Keratinocyte (primary cell): Measurements from ENCODE around the gene FATE1. TPM values are rescaled to one million over a fixed set of nuclear protein-coding genes. Genes with fewer than 3 reads are reported as not detected.

Source experiments
- DNase-seq: peaks from one replicate; pipeline ENCODE4 v3.0.0-alpha.2; 2011; ENCODE audit warnings: low read depth, missing footprints, low spot score
- FAIRE-seq: peaks from 2 replicates; lab custom pipeline; 2011; peaks lifted over from hg19 to GRCh38; lab: Jason Lieb, UNC
- H2AFZ ChIP-seq: 2 replicates; pipeline ENCODE4 v1.6.0; 2012; ENCODE audit warnings: low read length, control low read depth, inconsistent platforms; ENCODE audit not compliant: control insufficient read depth
- H3K27ac ChIP-seq: 2 replicates; pipeline ENCODE4 v1.5.1; 2011; ENCODE audit warnings: low read length; ENCODE audit not compliant: control insufficient read depth, insufficient read depth
- H3K27me3 ChIP-seq: 3 replicates; pipeline ENCODE4 v1.6.0; 2011; ENCODE audit warnings: low read length; ENCODE audit not compliant: control insufficient read depth, insufficient read depth; ENCODE audit errors: extremely low read depth
- H3K36me3 ChIP-seq, 2 experiments: 2 replicates in 1 of 2; 3 replicates in 1 of 2; pipeline ENCODE4 v1.5.1; 2011; ENCODE audit warnings: low read length in 2 of 2, mild to moderate bottlenecking in 1 of 2; ENCODE audit not compliant: control insufficient read depth in 2 of 2, insufficient read depth in 2 of 2; ENCODE audit errors: extremely low read depth in 1 of 2
- H3K4me1 ChIP-seq: 3 replicates; pipeline ENCODE4 v1.5.1; 2011; ENCODE audit warnings: low read length; ENCODE audit not compliant: control insufficient read depth, insufficient read depth; ENCODE audit errors: extremely low read depth
- H3K4me2 ChIP-seq: 3 replicates; pipeline ENCODE4 v1.6.0; 2011; ENCODE audit warnings: low read depth, low read length; ENCODE audit not compliant: control insufficient read depth, insufficient read depth; ENCODE audit errors: extremely low read depth
- H3K4me3 ChIP-seq, 3 experiments: fragments of 200-600 bp in 1 of 3; sonication (generic) in 1 of 3; 2 replicates in 2 of 3; 3 replicates in 1 of 3; pipeline ENCODE4 v1.5.1; 2011 to 2016; ENCODE audit warnings: low read length in 3 of 3, mild to moderate bottlenecking in 3 of 3, control low read depth in 2 of 3, inconsistent platforms in 1 of 3, low read depth in 1 of 3, mixed read lengths in 1 of 3, mixed run types in 1 of 3, moderate library complexity in 1 of 3; ENCODE audit not compliant: control insufficient read depth in 2 of 3, insufficient read depth in 2 of 3; ENCODE audit errors: extremely low read depth in 1 of 3
- H3K79me2 ChIP-seq: 2 replicates; pipeline ENCODE4 v1.6.0; 2012; ENCODE audit warnings: low read length; ENCODE audit not compliant: control insufficient read depth, insufficient read depth
- H3K9ac ChIP-seq: 3 replicates; pipeline ENCODE4 v1.6.0; 2011; ENCODE audit warnings: low read length; ENCODE audit not compliant: control insufficient read depth, insufficient read depth; ENCODE audit errors: extremely low read depth
- H3K9me1 ChIP-seq: 3 replicates; pipeline ENCODE4 v1.6.0; 2011; ENCODE audit warnings: low read length; ENCODE audit not compliant: control insufficient read depth, insufficient read depth; ENCODE audit errors: extremely low read depth
- H3K9me3 ChIP-seq: 2 replicates; pipeline ENCODE4 v1.5.1; 2012; ENCODE audit warnings: low read depth, low read length; ENCODE audit not compliant: control insufficient read depth
- H4K20me1 ChIP-seq: 3 replicates; pipeline ENCODE4 v1.6.0; 2011; ENCODE audit warnings: low read length; ENCODE audit not compliant: control insufficient read depth, insufficient read depth; ENCODE audit errors: extremely low read depth
- EZH2 ChIP-seq: IDR thresholded peaks from one replicate; pipeline ENCODE4 v1.6.1; 2012; ENCODE audit warnings: inconsistent platforms, mild to moderate bottlenecking, low read length, moderate library complexity
- dilution Hi-C: fragments of 300-500 bp; cut with MboI; formaldehyde crosslinking; loops from one replicate; pipeline ENCODE4 v1.7.0; 2020; ENCODE audit warnings: low sequenced_read_pairs; ENCODE audit not compliant: extremely low pct_ligation_motif_present
- polyA plus RNA-seq, 5 experiments: library from polyadenylated mRNA; depleted of rRNA in 3 of 5; stranded (reverse) in 3 of 5; stranded (forward) in 1 of 5; unstranded in 1 of 5; fragments of >200 nt; gene quantifications; 1 replicate in 1 of 5; 2 replicates in 3 of 5; 3 replicates in 1 of 5; pipeline versions ENCODE4 v1.2.1 to v1.2.3, GENCODE V29; 2011 to 2012; ENCODE audit warnings: missing spikeins in 2 of 5, low read depth in 1 of 5, low replicate concordance in 1 of 5
- TF ChIP-seq, protein P1 (sequence below), 3 experiments: IDR thresholded peaks in 1 of 3; conservative IDR thresholded peaks in 1 of 3; optimal IDR thresholded peaks in 1 of 3; 2 replicates in 2 of 3; 3 replicates in 1 of 3; pipeline versions ENCODE3 to v1.5.1; 2011; ENCODE audit warnings: low read length in 3 of 3, mild to moderate bottlenecking in 3 of 3, moderate library complexity in 2 of 3, control low read depth in 1 of 3, inconsistent platforms in 1 of 3; ENCODE audit not compliant: insufficient read depth in 2 of 3; ENCODE audit errors: extremely low read depth in 1 of 3

The FATE1 gene
- polyA plus RNA-seq, 1 donor (not counting 4 experiments of a cell fraction or from before 2014, with no cell fraction given) = not detected

GRCh38 chrX:151676196-151676595 lies 39.6 kb upstream of the FATE1 start:
- Histone ChIP-seq H3K9me1 (no peaks in the 10 kb centered on the region), H3K9ac (no peak overlapping the region), H3K4me2 (no peak overlapping the region), H3K27ac (no peak overlapping the region), H3K79me2 (no peaks in the 10 kb centered on the region), H3K36me3 (no peaks in the 10 kb centered on the region), H3K27me3 (no peaks in the 10 kb centered on the region), H4K20me1 (no peaks in the 10 kb centered on the region), H3K9me3 (no peaks in the 10 kb centered on the region), H3K4me3 (no peak overlapping the region), H3K4me1 (no peaks in the 10 kb centered on the region), H2AFZ (no peak overlapping the region)
- FAIRE-seq = no peak
- DNase-seq = no peak
- TF ChIP-seq EZH2 = no peak
- TF ChIP-seq, protein P1, sequence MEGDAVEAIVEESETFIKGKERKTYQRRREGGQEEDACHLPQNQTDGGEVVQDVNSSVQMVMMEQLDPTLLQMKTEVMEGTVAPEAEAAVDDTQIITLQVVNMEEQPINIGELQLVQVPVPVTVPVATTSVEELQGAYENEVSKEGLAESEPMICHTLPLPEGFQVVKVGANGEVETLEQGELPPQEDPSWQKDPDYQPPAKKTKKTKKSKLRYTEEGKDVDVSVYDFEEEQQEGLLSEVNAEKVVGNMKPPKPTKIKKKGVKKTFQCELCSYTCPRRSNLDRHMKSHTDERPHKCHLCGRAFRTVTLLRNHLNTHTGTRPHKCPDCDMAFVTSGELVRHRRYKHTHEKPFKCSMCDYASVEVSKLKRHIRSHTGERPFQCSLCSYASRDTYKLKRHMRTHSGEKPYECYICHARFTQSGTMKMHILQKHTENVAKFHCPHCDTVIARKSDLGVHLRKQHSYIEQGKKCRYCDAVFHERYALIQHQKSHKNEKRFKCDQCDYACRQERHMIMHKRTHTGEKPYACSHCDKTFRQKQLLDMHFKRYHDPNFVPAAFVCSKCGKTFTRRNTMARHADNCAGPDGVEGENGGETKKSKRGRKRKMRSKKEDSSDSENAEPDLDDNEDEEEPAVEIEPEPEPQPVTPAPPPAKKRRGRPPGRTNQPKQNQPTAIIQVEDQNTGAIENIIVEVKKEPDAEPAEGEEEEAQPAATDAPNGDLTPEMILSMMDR (optimal IDR thresholded peaks at IDR 0.05 in 1 of 3, IDR thresholded peaks at IDR 0.05 in 1 of 3, conservative IDR thresholded peaks at IDR 0.05 in 1 of 3; ENCODE audit: extremely low read depth in 1 of 3, insufficient read depth in 2 of 3, low read length in 3 of 3) = no peak
- dilution Hi-C loops = no loop called here

DNA sequence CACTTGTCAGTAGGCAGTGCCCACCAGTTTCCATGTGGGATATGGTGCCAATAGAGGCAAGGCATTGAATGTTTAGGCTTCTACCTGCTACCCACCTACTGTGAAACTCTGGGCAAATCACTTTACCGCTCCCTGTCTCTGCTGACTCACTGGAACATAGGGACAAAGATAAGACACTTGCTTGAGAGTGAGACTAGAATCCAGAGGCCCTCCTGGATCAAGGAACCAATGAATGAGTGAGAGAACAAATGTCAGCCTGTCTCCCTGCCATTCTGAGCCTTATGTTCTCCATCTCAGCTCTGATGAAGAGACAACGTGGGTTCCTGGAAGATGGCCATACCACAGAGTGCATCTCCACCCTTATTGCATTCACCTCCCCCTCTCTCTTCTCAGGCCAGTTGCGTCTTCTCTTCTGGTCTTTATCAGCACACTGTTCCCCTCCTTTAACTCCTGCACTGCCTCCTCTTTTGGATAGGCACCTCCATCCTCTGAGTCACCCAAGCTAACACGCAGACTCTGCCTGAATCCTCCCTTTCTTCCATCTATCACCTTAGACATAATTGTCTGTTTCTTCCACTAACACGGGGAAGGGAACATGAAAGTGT lies 35.9 kb upstream of the FATE1 start:
- FAIRE-seq = no peak
- Histone ChIP-seq H2AFZ (no peak overlapping the region), H3K27ac (no peak overlapping the region), H3K4me3 (no peak overlapping the region), H3K9ac (no peak overlapping the region), H3K4me2 (no peak overlapping the region), H3K79me2 (no peaks in the 10 kb centered on the region), H3K27me3 (no peaks in the 10 kb centered on the region), H3K36me3 (no peaks in the 10 kb centered on the region), H3K4me1 (no peaks in the 10 kb centered on the region), H3K9me3 (no peaks in the 10 kb centered on the region), H4K20me1 (no peaks in the 10 kb centered on the region), H3K9me1 (no peaks in the 10 kb centered on the region)
- TF ChIP-seq, protein P1 (optimal IDR thresholded peaks at IDR 0.05 in 1 of 3, IDR thresholded peaks at IDR 0.05 in 1 of 3, conservative IDR thresholded peaks at IDR 0.05 in 1 of 3; ENCODE audit: extremely low read depth in 1 of 3, insufficient read depth in 2 of 3, low read length in 3 of 3) = no peak
- TF ChIP-seq EZH2 = no peak
- DNase-seq = no peak
- dilution Hi-C loops = no loop called here
